GM19193 (cell line): ENCODE results near the gene AFG1L.

Source experiments
- POLR2A ChIP-seq: IDR thresholded peaks from 4 replicates; pipeline ENCODE4 v1.6.1; 2011; ENCODE audit not compliant: insufficient read depth, insufficient read length; ENCODE audit errors: extremely low read depth

AFG1L gene

GRCh38 chr6:108277295-108277694 is 17.6 kb upstream of the AFG1L start:
- TF ChIP-seq POLR2A, result no peak

- TF ChIP-seq POLR2A, result no peak
Observed at GRCh38 chr6:108277831-108278230, 17.0 kb upstream of the AFG1L start.

GRCh38 chr6:108285381-108285780 is 9.5 kb upstream of the AFG1L start:
- TF ChIP-seq POLR2A, result no peak

- TF ChIP-seq POLR2A, result no peak
Observed at GRCh38 chr6:108286366-108286765, 8.5 kb upstream of the AFG1L start.

GRCh38 chr6:108287373-108287772 is 7.5 kb upstream of the AFG1L start:
- no peak for TF ChIP-seq POLR2A

- TF ChIP-seq POLR2A, result no peak
Observed at GRCh38 chr6:108288742-108289141, 6.1 kb upstream of the AFG1L start.

GRCh38 chr6:108291091-108291490 is 3.8 kb upstream of the AFG1L start:
- no peak for TF ChIP-seq POLR2A

- TF ChIP-seq POLR2A, result no peak
Observed at GRCh38 chr6:108293527-108294296, 1.1 kb upstream of the AFG1L start.

- TF ChIP-seq POLR2A, result no peak
Observed at GRCh38 chr6:108294297-108294726, 542 bp upstream of the AFG1L start.

GRCh38 chr6:108295676-108296075 is 822 bp downstream of the AFG1L start:
- no peak for TF ChIP-seq POLR2A

- no peak for TF ChIP-seq POLR2A
Observed at GRCh38 chr6:108302386-108302785, 7.5 kb downstream of the AFG1L start.

- no peak for TF ChIP-seq POLR2A
Observed at GRCh38 chr6:108304646-108305045, 9.8 kb downstream of the AFG1L start.

- TF ChIP-seq POLR2A, result no peak
Observed at GRCh38 chr6:108309844-108310243, 15.0 kb downstream of the AFG1L start.

GRCh38 chr6:108312605-108313004 is 17.8 kb downstream of the AFG1L start:
- no peak for TF ChIP-seq POLR2A

- no peak for TF ChIP-seq POLR2A
Observed at GRCh38 chr6:108321253-108321747, 26.4 kb downstream of the AFG1L start.

- no peak for TF ChIP-seq POLR2A
Observed at GRCh38 chr6:108322728-108323127, 27.9 kb downstream of the AFG1L start.

- no peak for TF ChIP-seq POLR2A
Observed at GRCh38 chr6:108323710-108324466, 29.0 kb downstream of the AFG1L start.

GRCh38 chr6:108330806-108331205 is 36.0 kb downstream of the AFG1L start:
- TF ChIP-seq POLR2A, result no peak
